Stimulated activated CD4-positive, alpha-beta T cell treated with anti-CD3 and anti-CD28 coated beads, TNF-alpha, amount 100 ng/mL, for 4 hours (primary cell): Measurements from ENCODE around the gene CRHR2.

Experiments used
- DNase-seq, 3 experiments: peaks; one replicate each; pipeline ENCODE4 v3.0.0-alpha.2; 2020; ENCODE audit warnings: low read depth in 3 of 3

Gene CRHR2

DNA sequence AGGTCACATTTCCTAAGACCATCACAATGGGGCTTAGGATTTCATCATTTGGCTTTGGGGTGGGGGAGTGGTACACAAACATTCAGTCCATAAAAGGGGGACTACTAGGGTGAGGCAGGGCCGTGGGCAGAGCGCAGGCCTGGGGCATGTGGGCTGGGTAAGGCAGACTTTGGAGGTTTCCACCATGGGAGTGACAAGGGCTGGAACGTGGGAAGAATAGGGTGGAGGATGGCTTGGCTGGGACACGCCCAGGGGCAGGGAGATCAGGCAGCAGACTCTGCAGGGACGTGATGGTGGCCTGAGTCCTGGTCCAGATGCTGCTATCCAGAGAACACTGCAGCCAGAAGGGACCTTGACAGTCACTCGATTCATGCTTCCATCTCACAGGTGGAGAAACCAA, 24.7 kb upstream of the CRHR2 start:
- DNase-seq = no peak

DNA sequence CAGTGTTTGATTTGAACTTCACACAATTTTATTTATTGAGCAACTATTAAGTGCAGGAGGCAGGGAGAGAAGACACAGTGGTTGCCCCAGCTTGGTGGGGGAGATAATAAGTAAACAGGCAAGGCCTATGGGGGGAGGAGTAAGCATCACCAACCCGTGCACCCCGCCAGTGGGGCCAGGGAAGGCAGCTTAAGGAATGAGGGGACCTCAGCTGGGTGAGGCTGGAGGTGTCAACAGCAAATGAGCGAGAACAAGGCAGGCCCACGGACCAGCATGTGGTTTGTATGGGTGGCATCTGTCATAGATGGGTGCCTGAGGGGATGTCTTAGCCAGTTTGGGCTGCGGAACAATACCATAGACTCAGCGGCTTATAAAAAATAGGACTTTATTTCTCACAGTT, 24.1 kb upstream of the CRHR2 start:
- DNase-seq = no peak

DNA sequence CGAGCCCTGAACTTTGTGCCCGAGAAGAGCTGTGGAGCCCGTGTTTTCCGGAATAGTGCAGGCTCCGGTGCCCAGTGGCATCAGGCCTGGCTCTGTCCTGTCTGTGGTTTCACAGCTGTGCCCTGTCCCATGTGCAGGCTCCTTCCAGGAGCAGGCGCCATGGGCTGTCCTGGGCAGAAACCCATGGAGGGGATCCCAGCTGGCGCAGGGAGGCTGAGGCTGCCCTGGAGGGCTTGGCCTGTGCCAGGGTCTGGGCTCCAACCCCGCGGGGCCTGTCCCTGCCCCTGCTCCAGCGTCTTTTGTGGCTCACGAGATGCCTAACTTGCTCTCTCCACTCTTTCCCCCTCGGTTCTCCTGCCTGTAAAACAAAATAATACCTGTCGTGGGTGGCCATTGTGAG, 23.3 kb upstream of the CRHR2 start:
- DNase-seq = no peak

DNA sequence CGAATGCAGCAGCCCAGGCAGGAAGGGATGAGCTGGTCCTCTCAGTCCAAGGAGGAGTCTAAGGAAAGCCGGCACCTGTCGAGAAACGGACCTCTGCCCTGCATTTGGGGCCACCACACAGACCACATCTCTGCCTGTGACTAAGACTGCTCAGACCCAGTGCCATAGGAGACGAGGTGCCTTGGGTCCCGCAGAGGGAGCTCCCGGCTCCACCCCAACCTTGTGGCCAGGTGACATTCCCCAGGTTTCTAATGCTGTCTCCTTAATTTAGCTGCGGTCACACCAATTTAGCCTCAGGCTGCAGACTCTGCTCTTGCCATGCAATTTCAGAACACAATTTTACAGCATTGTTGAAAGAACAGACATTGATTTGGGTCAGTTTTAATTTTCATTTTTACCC, 22.8 kb upstream of the CRHR2 start:
- no peak for DNase-seq

DNA sequence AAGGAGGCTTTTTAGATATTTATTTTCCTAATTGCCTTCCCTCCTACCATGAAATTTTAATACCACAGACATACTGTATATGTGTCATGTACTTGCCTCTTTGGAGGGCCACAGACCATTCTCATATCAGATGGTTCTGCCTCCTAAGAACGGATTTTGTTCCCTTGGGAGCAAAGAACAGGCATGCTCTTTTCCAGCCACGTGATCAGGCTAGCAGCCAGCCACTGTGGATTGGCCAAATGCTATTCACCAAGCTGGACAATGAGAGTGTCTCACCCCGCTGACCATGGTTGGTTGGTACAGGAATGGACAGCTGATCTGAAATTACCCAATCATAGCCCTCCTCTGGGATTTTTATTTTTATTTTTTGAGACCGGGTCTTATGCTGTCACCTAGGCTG, 21.5 kb upstream of the CRHR2 start:
- DNase-seq = no peak

DNA sequence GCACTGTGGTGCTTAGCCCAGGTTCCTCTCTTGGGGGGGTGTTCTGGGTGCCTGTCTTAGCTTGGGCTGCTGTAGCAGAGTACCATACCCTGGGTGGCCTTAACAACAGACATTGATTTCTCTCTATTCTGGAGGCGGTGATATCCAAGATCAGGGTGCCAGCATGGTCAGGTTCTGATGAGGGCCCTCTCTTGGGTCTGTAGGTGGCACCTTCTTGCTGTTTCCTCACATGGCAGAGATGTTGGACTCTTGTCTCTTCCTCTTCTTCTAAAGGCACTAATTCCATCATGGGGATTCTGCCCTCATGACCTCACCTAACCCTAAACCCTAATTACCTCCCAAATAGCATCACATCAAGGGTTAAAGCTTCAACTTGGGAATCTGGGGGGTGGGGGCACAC, 19.9 kb upstream of the CRHR2 start:
- no peak for DNase-seq

DNA sequence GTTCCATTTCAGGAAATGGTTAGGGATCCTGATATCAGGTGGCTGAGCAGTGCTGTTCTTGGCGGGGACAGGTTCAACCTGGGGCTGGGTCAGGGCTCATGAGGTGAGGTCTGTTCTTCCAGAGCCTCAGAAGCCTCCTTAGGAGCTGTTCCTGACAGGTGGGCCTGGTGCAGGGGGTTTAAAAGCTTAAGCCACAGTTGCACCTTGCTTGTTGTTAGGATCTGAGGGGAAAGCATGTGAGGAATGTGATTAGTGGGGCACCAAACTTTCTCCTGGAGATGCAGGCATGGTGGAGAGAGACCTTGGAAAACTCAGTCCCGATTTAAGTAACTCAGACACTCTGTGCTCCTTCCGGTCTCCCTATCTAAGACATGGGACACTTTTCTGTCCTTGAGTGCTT, 18.7 kb upstream of the CRHR2 start:
- no peak for DNase-seq

DNA sequence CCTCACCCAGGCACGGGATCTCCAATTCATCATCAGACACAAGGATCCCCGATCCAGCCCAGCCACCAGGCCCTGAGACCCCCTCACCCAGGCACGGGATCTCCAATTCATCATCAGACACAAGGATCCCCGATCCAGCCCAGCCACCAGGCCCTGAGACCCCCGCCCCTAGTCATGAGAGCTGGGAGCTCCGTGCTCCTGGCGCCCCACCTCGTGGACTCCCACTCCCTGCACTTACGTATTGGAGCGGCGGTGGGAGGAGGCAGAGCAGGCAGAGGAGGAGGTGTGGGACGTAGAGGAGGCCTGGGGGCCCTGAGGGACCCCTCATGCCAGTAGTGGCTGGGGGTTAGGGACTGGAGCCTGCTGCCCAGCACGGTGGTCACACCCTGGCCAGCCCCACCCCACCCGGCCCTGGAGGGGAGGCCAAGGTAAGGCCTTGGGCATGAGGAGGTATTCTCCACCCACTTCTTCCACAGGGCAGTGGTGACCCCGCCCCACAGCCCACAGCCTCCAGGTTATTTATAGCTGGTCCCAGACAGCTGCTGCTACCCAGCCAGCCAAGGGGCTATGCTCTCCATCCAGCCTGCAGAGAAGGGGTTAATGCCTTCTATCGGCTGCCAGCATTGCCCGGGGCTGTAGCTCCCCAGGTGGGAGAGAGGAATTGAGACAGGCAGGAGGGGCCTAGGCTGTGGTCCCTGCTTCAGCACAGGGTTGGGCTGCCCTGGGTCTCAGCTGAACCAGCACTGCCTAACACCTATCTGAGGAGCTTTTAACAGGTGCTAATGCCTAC, 17.6 kb upstream of the CRHR2 start:
- no peak for DNase-seq

DNA sequence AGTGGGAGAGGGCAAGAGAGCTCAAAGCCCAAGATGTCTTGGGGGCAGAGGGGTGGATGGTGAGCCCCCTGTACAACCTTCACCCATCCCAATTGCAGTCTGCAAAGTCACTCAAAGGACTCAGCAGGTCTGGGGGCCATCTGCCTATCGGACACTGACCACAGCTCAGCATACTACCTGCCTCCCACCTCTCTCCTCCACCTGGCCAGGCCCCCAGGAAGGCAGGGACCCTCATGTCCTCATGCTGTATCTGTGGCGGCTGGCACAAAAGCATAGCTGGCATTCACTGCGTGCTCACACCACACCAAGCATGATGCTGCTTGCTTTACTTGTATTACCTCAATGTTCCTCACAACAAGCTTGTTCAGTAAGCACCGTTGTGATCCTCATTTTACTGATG, 16.2 kb upstream of the CRHR2 start:
- no peak for DNase-seq

DNA sequence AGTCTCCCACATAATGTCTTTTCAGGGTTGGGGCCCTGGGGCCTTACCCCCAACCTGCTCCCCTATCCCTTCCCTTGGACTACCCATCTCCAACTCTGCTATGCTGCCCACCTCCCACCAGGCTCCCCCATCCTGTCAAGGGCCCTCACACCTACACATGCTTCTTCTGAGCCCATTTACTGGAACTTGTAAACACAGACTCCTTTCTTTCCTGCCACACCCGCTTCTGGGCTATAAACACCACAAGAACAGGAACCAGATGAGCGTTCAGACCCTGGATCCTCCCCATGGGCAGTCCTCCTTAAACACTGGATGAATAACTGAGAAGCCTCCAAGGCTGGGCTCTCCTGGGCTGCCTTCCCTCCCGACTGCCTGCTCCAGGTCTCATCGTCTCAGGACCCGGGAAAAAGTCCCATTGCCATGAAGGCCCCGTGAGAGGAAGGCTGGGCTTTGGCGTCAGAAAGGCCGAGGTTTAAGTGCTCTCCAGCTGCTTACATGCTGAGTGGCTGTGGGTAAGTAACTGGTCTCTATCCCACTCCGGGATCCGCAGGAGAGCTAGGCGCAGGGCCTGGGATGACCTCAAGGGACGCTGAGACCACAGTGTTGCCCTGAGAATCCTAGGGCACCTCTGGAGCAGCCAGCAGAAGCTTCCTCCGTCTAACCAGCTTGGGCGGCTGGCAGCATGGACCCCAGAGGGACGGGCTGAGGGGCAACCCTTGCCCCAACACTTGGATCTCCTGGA, 15.6 kb upstream of the CRHR2 start:
- no peak for DNase-seq

DNA sequence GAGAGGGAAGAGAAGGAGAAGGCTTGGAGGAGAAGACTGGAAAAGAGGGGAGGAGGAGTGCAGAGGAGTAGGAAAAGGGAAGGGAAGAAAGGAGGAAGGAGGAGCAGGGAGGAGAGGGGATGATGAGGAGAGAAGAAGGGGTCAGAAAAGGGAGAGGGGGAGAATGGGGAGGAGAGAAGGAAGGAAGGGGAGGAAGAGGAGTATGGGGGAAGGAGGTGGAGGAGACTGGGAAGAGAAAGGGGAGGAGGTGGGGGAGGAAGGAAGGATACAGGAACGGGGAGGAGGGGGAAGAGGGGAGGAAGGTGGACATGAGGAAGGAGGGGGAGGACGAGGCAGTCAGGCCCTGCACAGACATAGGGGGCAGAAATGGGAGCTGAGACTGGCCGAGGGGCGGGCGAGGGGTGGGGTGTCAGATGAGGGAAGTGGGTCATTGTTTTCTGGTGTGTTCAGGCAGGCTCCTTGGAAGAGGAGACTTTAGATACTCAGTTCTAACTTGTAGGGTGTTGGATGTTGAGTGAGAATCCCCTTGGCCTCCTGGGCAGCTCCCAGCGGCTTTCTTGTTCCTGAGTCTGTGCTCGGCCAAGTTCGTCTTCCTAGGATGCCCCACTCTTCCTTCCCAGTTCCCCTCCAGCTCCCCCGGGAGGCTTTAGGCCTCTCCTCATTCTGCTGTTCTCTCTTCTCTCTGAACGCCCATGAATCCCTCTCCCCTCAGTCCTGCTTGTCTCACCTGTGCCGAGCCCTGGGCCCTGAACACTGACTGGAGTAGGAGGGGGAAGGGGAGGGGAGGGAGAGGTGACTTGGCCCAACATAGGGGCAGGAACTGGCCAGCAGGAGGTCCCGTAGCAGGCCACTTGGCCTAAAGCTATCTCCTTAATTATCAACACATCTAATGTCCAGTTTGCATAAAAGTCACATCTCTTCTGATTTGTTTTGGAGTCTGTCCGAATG, 12.8 kb upstream of the CRHR2 start:
- no peak for DNase-seq

DNA sequence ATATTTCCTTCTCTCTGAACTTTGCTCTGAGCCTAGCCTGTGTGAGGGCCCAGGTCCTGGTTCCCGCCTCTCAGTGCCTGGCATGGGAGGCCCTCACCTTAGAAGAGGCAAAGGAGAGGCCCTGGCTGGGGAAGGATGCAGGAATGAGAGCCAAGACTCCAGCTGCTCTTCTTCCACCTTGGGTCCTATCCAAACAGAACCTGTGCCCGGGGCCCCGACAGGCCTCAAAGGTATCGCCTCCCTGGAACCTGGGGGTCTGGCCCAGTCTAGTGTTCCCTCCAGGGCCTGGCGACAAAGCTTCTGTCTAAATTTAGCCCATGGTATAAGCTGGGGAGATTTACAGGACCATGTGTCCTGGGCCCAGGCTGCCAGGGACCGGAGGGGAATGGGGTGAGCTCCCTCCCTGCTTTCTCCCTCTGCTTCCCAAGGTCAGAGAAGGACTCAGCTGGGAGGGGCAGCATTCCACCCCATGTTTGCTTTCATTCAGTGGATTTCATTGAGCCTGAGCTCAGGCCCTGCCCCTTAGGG, 12.0 kb upstream of the CRHR2 start:
- no peak for DNase-seq

DNA sequence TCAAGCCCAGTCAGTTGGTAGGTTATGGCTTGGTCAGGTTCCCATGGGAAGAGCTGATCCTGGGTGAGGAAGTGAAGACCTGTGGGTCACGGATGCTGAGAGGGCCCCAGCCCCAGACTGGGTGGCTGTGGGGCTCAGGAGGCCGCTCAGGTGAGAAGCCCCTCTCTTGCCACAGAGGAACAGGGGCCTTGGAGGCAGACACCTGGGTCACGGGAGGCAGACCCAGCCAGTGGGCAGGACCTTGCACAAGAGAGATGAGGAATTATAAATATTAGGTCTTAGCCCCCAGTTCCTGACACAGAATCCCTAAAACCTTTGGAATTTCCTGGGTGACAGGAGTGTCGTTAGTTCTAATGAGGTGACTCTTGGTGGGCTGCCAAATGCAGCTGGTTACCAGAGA, 10.6 kb upstream of the CRHR2 start:
- no peak for DNase-seq

DNA sequence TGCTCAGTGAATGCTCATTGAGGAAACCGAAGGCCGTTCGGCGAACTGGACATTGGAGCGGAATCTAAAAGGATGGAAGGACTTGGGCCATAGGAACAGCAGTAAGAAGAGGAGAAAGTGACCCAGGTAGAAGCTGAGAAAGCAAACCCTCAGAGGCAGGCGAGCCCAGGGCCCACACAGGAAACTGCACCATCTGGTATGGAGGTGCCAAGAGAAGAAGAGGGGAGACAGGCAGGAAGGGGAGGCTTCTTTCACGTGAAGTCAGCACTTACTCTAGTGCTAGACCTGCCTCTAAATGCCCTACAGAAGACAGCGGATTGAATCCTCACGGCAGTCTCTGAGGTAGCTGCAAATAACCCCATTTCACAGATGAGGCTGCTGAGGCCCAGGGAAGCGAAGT, 10.2 kb upstream of the CRHR2 start:
- no peak for DNase-seq

DNA sequence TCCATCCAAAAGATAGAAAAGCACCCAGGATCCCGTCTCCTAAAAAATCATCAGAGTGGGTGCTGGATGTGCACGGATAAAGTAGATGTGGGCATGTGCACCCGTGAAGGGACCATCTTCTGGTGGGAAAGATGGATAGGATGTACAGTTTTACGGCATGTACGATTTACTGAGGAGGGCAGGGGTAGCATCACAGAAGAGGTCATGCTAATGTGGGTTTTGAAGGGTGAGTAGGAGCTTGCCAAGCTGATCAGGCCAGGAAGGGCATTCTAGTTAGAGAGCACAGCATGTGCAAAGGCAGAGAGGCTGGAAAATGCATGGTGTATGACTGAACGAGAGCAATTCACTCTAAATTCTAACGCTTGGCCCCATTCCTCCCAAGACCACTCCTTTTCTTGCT, 7.8 kb upstream of the CRHR2 start:
- DNase-seq = no peak

DNA sequence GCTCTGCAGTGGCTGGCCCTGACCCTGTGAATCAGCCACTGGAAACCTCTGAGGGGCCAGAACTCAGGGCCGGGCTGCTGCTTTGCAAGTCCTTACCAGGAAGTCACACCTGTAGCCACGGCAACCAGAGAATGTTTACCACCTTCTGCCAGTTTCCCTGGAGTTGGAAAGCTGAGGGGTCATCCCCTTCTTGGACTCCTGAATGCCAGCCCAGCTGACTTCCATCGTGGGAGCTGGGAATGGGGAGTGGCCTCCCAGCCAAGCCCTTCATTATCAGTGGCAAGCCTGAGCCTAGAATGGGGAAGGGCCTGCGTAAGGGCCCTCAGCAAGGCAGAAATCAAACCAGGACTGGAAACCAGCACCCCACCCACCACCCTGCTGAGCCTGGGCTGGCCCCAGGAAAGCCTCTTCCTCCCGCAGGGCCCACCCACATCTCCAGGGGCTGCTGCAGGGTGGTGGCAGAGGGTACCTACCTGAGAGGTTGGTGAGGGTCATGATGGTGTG, 6.5 kb upstream of the CRHR2 start:
- no peak for DNase-seq

DNA sequence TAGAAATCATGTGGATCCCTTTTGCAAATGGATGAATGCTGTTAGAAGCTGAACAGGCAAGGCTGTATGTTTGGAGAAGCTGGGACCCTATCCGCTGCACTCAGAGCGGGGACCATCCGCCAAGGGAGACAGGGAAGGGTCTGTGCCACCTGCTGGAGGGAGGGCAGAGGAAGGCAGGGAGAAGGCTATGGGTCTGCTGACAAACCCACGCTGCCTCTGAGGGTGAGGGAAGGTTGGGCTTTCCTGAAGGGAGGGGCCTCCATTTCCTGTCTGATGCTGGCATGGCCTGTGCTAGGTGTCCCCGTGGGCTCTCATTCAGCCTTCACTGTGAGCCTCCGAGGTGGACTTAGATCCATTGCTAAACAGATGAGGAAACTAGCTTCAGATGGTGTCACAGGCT, 5.3 kb upstream of the CRHR2 start:
- DNase-seq = no peak

DNA sequence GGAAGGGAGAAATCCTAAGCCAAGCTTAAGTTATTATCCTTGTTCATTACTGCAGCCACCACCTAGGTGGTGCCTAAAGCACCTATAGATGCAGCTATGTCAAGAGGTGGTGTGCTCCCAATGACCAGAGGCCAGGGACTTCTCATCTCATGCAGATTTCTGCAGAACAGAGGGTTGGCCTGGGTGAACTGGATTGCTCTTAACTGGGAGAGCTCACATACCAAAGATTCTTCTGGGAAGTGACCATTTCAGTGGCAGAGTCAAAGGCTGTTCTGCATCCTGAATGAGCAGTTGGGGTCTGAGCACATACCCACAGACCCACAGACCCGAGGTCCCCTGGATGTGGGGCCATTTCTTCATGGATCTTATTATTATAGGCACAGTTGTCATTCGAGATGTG, 2.1 kb upstream of the CRHR2 start:
- no peak for DNase-seq

DNA sequence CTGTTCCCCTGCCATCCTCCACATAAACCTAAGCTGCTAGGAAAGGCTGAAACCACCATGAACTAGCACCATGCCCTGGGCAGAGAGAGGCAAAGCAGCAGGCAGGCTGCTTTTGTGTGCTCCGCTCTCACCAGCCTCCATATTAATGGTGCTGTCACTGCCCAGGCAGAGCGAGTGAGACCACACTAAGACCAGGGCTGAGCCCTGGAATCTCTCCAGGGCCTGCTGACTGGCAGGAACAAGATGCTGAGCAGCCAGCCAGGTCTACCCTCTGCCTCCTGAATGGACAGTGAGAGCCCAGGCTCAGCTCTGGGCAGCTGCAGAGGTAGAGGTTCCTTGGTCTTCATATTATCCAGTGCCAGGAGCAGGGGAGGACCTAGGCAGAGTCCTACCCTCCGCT, 1.6 kb upstream of the CRHR2 start:
- DNase-seq = no peak

DNA sequence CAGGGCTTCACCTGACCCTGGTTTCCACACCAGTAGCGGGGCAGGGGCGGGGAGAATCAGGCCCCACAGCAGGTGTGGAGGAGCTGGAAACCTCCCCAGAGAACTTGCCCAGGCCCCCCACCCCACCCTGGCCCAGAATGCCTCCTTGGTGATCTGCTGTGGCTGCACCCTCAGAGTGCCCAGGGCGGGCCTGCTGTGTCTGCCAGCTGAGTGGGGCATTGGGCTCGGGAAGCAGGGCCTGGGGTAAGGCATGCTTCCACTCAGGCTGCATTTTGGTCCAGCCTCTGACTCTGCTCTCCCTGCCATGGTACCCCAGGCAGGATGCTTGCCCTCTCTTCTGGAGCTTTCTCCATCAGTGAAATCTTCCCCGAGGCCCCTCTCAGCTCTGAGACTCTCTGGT, 1.1 kb upstream of the CRHR2 start:
- no peak for DNase-seq

DNA sequence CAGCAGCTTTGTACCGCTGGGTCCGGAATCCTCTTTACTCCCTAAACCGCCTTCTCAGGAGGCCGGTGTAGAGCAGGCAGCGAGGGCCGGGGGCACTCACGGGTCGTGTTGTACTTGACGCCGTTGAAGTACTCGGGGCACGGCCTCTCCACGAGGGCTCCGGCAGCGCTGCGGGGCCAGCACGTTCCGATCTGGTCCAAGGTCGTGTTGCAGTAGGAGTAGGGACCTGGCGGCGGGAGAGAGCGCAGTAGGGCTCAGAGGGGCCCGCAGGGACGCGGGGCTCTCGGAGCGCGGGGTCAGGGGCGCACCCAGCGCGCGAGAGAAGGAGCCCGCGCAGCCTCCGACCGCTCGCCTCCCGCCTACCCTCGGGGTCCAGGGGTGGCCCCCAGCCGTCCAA, 443 bp downstream of the CRHR2 start:
- no peak for DNase-seq

DNA sequence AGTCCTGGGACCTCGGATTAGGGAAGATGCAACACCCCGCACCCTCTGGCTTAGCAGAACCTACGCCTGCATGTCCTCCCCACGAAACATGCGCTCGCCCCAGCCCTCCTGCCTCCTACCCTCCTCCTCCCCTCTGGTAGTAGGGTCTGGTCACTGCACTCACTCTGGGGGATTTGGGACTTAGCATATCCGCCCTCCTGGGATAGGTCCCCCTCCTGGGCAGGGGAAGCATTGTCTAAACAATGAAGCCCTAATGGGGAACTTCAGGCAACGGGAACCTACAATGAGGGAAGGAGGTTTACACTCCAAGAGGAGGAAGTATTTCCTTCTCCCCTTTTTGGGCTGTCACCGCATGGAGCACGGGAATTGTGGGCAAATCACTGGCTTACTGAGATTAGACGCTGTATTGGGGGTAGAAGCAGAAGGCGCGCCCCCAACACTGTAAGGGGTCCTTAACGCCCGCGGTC, 892 bp downstream of the CRHR2 start:
- no peak for DNase-seq
